Prostate gland (tissue), 2 donors: ENCODE results near the gene ATP9A.

Source experiments
- POLR2A ChIP-seq: fragments of 450-650 bp; IDR thresholded peaks from one replicate; pipeline ENCODE4 v1.6.1; 2016; ENCODE audit warnings: antibody characterized with exemption, mild to moderate bottlenecking
- TF ChIP-seq, protein P1 (sequence below), 4 experiments: fragments of 200-600 bp in 2 of 4; fragments of 450-650 bp in 2 of 4; sonication (generic) in 2 of 4; IDR thresholded peaks; 1 replicate in 3 of 4; 2 replicates in 1 of 4; pipeline ENCODE4 v1.5.1; 2016 to 2019; ENCODE audit warnings: antibody characterized with exemption in 4 of 4, mild to moderate bottlenecking in 2 of 4, moderate library complexity in 2 of 4

DNA sequence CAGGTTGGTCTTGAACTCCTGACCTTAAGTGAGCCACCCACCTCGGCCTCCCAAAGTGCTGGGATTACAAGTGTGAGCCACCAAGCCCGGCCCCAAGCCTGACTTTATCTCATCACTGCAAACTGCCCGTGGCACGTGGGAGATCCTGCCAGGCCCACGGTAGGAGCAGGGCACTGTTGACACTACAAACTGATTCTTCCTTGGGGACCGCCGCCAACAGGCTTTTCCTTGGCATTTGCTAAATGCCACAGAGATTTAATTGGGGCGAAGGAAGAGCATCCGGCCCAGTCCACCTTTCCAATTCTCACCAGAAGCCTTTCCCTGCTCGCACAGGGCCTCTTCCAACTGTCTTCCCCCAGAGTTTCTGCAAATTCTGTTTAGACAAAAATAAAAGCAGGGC lies 11.0 kb downstream of the ATP9A start:
- TF ChIP-seq, protein P1, sequence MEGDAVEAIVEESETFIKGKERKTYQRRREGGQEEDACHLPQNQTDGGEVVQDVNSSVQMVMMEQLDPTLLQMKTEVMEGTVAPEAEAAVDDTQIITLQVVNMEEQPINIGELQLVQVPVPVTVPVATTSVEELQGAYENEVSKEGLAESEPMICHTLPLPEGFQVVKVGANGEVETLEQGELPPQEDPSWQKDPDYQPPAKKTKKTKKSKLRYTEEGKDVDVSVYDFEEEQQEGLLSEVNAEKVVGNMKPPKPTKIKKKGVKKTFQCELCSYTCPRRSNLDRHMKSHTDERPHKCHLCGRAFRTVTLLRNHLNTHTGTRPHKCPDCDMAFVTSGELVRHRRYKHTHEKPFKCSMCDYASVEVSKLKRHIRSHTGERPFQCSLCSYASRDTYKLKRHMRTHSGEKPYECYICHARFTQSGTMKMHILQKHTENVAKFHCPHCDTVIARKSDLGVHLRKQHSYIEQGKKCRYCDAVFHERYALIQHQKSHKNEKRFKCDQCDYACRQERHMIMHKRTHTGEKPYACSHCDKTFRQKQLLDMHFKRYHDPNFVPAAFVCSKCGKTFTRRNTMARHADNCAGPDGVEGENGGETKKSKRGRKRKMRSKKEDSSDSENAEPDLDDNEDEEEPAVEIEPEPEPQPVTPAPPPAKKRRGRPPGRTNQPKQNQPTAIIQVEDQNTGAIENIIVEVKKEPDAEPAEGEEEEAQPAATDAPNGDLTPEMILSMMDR (IDR thresholded peaks at IDR 0.05): no peak
- TF ChIP-seq POLR2A: no peak
